ENCODE data around the gene HRH1.
A peak's percentile ranks its signal among the peaks of the same experiment; 100 is the strongest.
"Not testable (repeated sequence)": the region's sequence is repeated elsewhere in the genome, so short reads cannot be mapped to it uniquely, and the experiment has no call there.

HRH1 gene

GRCh38 chr3:11172096-11172690 lies 17.9 kb downstream of the HRH1 start:
- DNase-seq (ENCODE audit: low read depth): no peak
- H3K4me3 ChIP-seq (ENCODE audit: low read length): no peak overlapping the region
- TF ChIP-seq CTCF (conservative IDR thresholded peaks at IDR 0.05; ENCODE audit: low read depth, low read length): no peak

GRCh38 chr3:11173828-11174465 lies 19.7 kb downstream of the HRH1 start:
- no peak for DNase-seq (ENCODE audit: low read depth)
- TF ChIP-seq CTCF (conservative IDR thresholded peaks at IDR 0.05; ENCODE audit: low read depth, low read length): no peak

DNA sequence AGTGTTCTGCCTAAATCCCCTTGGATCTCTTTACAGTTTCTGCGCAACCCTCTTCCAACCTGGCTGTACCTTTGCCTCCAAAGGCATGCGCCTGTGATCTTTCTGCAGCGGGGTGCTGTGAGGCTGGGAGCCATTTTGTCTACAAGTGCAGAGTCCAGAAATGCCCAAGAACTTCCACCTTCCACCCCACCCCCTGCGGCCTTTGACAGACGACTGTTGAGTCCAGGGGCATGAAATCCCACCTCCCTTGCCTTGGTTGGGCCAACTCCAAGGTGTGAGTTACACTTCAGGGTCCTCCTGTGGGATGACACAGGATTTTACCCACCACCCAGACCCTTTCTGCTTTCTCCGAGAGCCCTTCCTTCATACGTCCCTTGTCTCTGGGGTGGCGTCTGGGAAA lies 24.1 kb downstream of the HRH1 start:
- no peak for DNase-seq (ENCODE audit: low read depth)
- H3K4me3 ChIP-seq (ENCODE audit: low read length): no peak overlapping the region
- no peak for TF ChIP-seq CTCF (conservative IDR thresholded peaks at IDR 0.05; ENCODE audit: low read depth, low read length)

More at GRCh38 chr3:11173828-11174465, 19.7 kb downstream of the HRH1 start:
- no peak overlapping the region for H3K4me3 ChIP-seq (ENCODE audit: low read length)

DNA sequence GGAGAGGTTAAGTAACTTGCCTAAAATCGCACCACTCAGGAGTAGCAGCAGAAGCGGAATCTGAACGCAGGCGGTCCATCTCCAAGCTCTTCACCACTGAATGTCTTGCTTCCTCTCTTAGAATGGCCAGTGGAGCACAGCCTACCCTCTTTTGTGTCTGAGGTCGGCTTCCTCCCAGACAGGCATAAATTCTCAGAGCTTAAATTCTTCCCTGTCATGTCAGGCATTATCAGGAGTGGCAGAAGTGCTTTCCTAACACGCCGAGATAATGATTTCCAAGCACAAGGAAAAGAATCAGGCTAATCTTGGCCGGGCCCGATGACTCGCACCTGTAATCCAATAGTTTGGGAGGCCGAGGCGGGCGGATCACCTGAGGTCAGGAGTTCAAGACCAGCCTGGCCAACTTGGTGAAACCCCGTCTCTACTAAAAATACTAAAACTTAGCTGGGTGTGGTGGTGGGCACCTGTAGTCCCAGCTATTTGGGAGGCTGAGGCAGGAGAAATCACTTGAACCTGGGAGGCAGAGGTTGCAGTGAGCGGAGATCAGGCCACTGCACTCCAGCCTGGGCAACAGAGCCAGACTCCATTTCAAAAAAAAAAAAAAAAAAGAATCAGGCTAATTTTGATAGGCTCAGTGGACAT lies 30.2 kb downstream of the HRH1 start:
- H3K4me3 ChIP-seq (ENCODE audit: low read length): not testable (repeated sequence)
- peak; percentile 26 for DNase-seq (ENCODE audit: low read depth)

- no peak overlapping the region for H3K4me3 ChIP-seq (ENCODE audit: low read length)
- DNase-seq (ENCODE audit: low read depth): no peak
- no peak for TF ChIP-seq CTCF (conservative IDR thresholded peaks at IDR 0.05; ENCODE audit: low read depth, low read length)
Measured at GRCh38 chr3:11185144-11185543, 30.9 kb downstream of the HRH1 start.

DNA sequence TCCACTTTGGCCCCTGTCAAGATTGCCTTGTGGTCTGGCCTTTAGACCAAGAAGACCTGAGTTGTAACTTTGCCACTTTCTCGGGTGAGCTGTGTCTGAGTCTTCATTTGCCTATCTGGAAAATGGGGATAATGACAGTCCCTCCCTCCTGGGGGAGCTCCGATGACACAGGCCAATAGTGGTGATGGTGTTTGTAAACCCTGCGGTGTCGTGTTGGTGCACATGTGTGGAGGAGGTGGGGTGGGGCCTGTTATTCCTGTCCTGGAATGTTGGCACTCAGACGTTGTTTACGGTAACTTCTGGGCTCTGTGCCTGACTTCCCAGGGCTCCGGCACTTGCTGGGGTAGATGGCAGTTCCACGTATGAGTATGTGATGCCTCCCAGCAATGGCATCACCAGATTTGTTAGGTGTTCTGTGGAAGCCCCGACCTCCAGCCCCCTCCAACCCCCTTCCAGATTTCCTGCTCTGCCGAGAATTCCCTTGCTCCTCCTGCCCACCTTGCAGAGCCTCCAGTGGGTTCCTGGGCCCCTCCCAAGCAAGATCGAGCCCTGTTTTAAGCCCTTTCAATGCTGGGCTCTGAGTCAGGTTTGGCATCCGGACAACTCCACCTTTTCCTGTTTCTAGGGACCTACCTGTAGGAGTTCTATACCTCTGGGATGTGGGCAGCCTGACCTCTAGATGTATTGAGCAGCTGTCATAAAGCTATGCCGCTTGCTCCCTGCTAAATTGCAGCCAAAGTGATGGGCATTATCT lies 31.4 kb downstream of the HRH1 start:
- TF ChIP-seq CTCF (conservative IDR thresholded peaks at IDR 0.05; ENCODE audit: low read depth, low read length): no peak
- H3K4me3 ChIP-seq (ENCODE audit: low read length): no peak overlapping the region
- DNase-seq (ENCODE audit: low read depth): peak; percentile 89

GRCh38 chr3:11186318-11186692 lies 32.0 kb downstream of the HRH1 start:
- DNase-seq (ENCODE audit: low read depth): no peak
- no peak for TF ChIP-seq CTCF (conservative IDR thresholded peaks at IDR 0.05; ENCODE audit: low read depth, low read length)
- no peak overlapping the region for H3K4me3 ChIP-seq (ENCODE audit: low read length)
